HepG2 (cell line): ENCODE results near the gene SUSD6. TPM values are rescaled to one million over a fixed set of nuclear protein-coding genes. Genes with fewer than 3 reads are reported as not detected.

ENCODE experiments used
- ATAC-seq: fragments of 200-7000 bp; cut with Tn5 transposase; 3 replicates; pipeline ENCODE4 v1.9.1; 2020; ENCODE audit warnings: mild to moderate bottlenecking, moderate library complexity
- BruUV-seq: library from RNA; stranded (reverse); fragments of 400-500 nt; replicated peaks from 2 replicates; lab custom pipeline; 2021; lab: Mats Ljungman, UMichigan
- CTCF ChIA-PET: fragments of 300-600 bp; formaldehyde crosslinking; extraction: SDS; loops from one replicate; lab custom pipeline; 2021; ENCODE audit warnings: low total read pairs, inconsistent platforms, low intra/inter-chr PET ratio; lab: Yijun Ruan, JAX
- POLR2A ChIA-PET: fragments of 350-600 bp; sonication (Branson Sonifier 250); formaldehyde crosslinking; loops from one replicate; lab custom pipeline; 2020; ENCODE audit warnings: antibody characterized with exemption, inconsistent platforms; lab: Yijun Ruan, JAX
- DNase-seq: peaks from one replicate; pipeline ENCODE4 v3.0.0-alpha.2; 2015; ENCODE audit warnings: low spot score
- FAIRE-seq: peaks from 3 replicates; lab custom pipeline; 2011; peaks lifted over from hg19 to GRCh38; lab: Jason Lieb, UNC
- H2AFZ ChIP-seq: one replicate; pipeline ENCODE4 v1.6.1; 2011; ENCODE audit warnings: low read length, inconsistent platforms
- H3K27ac ChIP-seq: fragments of 300-600 bp; 3 replicates; pipeline ENCODE4 v1.8.0; 2011; ENCODE audit warnings: mixed run types, mild to moderate bottlenecking, mixed read lengths, low read length, inconsistent platforms; ENCODE audit not compliant: insufficient read depth; ENCODE audit errors: extremely low read length
- H3K27me3 ChIP-seq, 2 experiments: fragments of 200-600 bp in 1 of 2; 2 replicates in 1 of 2; 3 replicates in 1 of 2; pipeline versions ENCODE4 v1.6.0 to v1.8.0; 2011; ENCODE audit warnings: low read length in 2 of 2, mild to moderate bottlenecking in 2 of 2, moderate library complexity in 2 of 2, inconsistent platforms in 1 of 2; ENCODE audit not compliant: insufficient read depth in 2 of 2, control insufficient read depth in 1 of 2
- H3K36me3 ChIP-seq, 2 experiments: fragments of 200-600 bp in 1 of 2; replicated peaks in 1 of 2; 2 replicates in 1 of 2; 3 replicates in 1 of 2; pipeline versions ENCODE4 v1.5.1 to v1.8.0; 2011; ENCODE audit warnings: low read length in 2 of 2, inconsistent platforms in 1 of 2; ENCODE audit not compliant: insufficient read depth in 2 of 2, control insufficient read depth in 1 of 2
- H3K4me1 ChIP-seq: 2 replicates; pipeline ENCODE4 v1.5.1; 2012; ENCODE audit warnings: low read length, inconsistent platforms; ENCODE audit not compliant: insufficient read depth
- H3K4me2 ChIP-seq: 2 replicates; pipeline ENCODE4 v1.6.0; 2011; ENCODE audit warnings: low read depth, low read length, inconsistent platforms
- H3K4me3 ChIP-seq, 3 experiments: fragments of 200-600 bp in 1 of 3; sonication (generic), shearing (Covaris generic) in 1 of 3; replicated peaks in 1 of 3; 2 replicates each; pipeline ENCODE4 v1.5.1; 2011 to 2016; ENCODE audit warnings: low read length in 3 of 3, inconsistent platforms in 2 of 3, low read depth in 2 of 3, mild to moderate bottlenecking in 2 of 3, control low read depth in 1 of 3, mixed read lengths in 1 of 3; ENCODE audit not compliant: insufficient read depth in 1 of 3
- H3K79me2 ChIP-seq: one replicate; pipeline ENCODE4 v1.6.1; 2011; ENCODE audit warnings: low read length, inconsistent platforms; ENCODE audit not compliant: insufficient read depth
- H3K9ac ChIP-seq: 2 replicates; pipeline ENCODE4 v1.6.0; 2011; ENCODE audit warnings: mild to moderate bottlenecking, low read depth, low read length, inconsistent platforms; ENCODE audit not compliant: insufficient read depth
- H3K9me3 ChIP-seq: 2 replicates; pipeline ENCODE4 v1.5.1; 2012; ENCODE audit warnings: mild to moderate bottlenecking, low read length
- H4K20me1 ChIP-seq: 2 replicates; pipeline ENCODE4 v1.6.0; 2011; ENCODE audit warnings: inconsistent platforms, mild to moderate bottlenecking, low read length, moderate library complexity; ENCODE audit not compliant: insufficient read depth
- HNRNPLL ChIP-seq: fragments of 200-400 bp; formaldehyde crosslinking; IDR thresholded peaks from 2 replicates; pipeline ENCODE4 v1.6.1; 2017; ENCODE audit warnings: mild to moderate bottlenecking, low read depth, low read length; ENCODE audit not compliant: poor library complexity, severe bottlenecking
- MAFG ChIP-seq: sonication (generic); formaldehyde crosslinking; IDR thresholded peaks from 2 replicates; pipeline ENCODE4 v1.5.1; 2020; ENCODE audit warnings: mild to moderate bottlenecking, missing genetic modification reagents
- MAZ ChIP-seq, 2 experiments: sonication (generic) in 1 of 2; formaldehyde crosslinking in 1 of 2; IDR thresholded peaks; 2 replicates each; pipeline versions ENCODE4 v1.5.0 to v1.6.1; 2012 to 2020; ENCODE audit warnings: low read depth in 2 of 2, mild to moderate bottlenecking in 2 of 2, borderline replicate concordance in 1 of 2, improper control_type of control experiment in 1 of 2, low read length in 1 of 2, missing genetic modification reagents in 1 of 2, moderate library complexity in 1 of 2
- NFATC3 ChIP-seq: sonication (generic); formaldehyde crosslinking; IDR thresholded peaks from 2 replicates; pipeline ENCODE4 v1.5.1; 2020; ENCODE audit warnings: mild to moderate bottlenecking, missing genetic modification reagents
- ZNF619 ChIP-seq: sonication (generic); formaldehyde crosslinking; IDR thresholded peaks from 2 replicates; pipeline ENCODE4 v1.4.0; 2020; ENCODE audit warnings: mild to moderate bottlenecking, missing genetic modification reagents
- ZNF687 ChIP-seq: sonication (generic); formaldehyde crosslinking; IDR thresholded peaks from 2 replicates; pipeline ENCODE4 v1.5.1; 2020; ENCODE audit warnings: mild to moderate bottlenecking, missing genetic modification reagents, moderate library complexity
- ZNF770 ChIP-seq: sonication (generic); formaldehyde crosslinking; IDR thresholded peaks from 2 replicates; pipeline ENCODE4 v1.5.0; 2020; ENCODE audit warnings: mild to moderate bottlenecking, missing genetic modification reagents
- ZNF784 ChIP-seq: sonication (generic); formaldehyde crosslinking; IDR thresholded peaks from 2 replicates; pipeline ENCODE4 v1.5.1; 2020; ENCODE audit warnings: missing genetic modification reagents, mild to moderate bottlenecking, borderline replicate concordance
- ZNF800 ChIP-seq: sonication (generic); formaldehyde crosslinking; IDR thresholded peaks from 2 replicates; pipeline ENCODE4 v1.4.0; 2020; ENCODE audit warnings: missing genetic modification reagents
- ZNF883 ChIP-seq: sonication (generic); formaldehyde crosslinking; IDR thresholded peaks from 2 replicates; pipeline ENCODE4 v1.5.1; 2020; ENCODE audit warnings: mild to moderate bottlenecking, missing genetic modification reagents; ENCODE audit errors: not compliant biosample characterization
- WGBS: methylation state at CpG from one replicate; pipeline ENCODE4 v1.1.6; 2017; ENCODE audit warnings: low lambda C conversion rate; 5-methylcytosine and 5-hydroxymethylcytosine counted together
- in situ Hi-C: cut with HindIII; loops from 2 replicates; pipeline ENCODE4 v1.10.0; 2017; ENCODE audit warnings: low pct_unique_long_range_greater_than_20kb; ENCODE audit not compliant: extremely low pct_ligation_motif_present
- intact Hi-C: fragments of 100-400 bp; cut with micrococcal nuclease; formaldehyde crosslinking; loops from one replicate; pipeline ENCODE4 v1.10.0; 2022; ENCODE audit not compliant: unreplicated experiment
- polyA plus RNA-seq, 8 experiments: library from polyadenylated mRNA; depleted of rRNA in 3 of 8; stranded (reverse) in 7 of 8; unstranded in 1 of 8; fragments of >200 nt; fragmentation: Illumina TruSeq in 4 of 8; extraction: Trizol in 4 of 8; gene quantifications; 2 replicates each; pipeline versions ENCODE4 v1.2.1 to v1.2.3, GENCODE V29; 2011 to 2016; ENCODE audit warnings: low read depth in 4 of 8, missing spikeins in 1 of 8, mixed read lengths in 1 of 8; ENCODE audit not compliant: insufficient read depth in 1 of 8
- total RNA-seq, 5 experiments: library from RNA; depleted of rRNA; stranded (reverse); fragments of >200 nt; fragmentation: Illumina TruSeq; extraction: Trizol; gene quantifications; 2 replicates each; pipeline ENCODE4 v1.2.3, GENCODE V29; 2016; ENCODE audit warnings: low read depth in 1 of 5

Gene SUSD6
- total and polyA plus RNA-seq, 2 of the 13 experiments (the other 11 are each of a cell fraction or from before 2014, with no cell fraction given), result 7.2 to 7.4 TPM

- no TSS peak for BruUV-seq
- no peak for FAIRE-seq
- Histone ChIP-seq H3K36me3 (no peaks in the 10 kb centered on the region), H3K27ac (no peak overlapping the region), H3K4me1 (peaks cover 31% of the 10 kb centered on the region), H3K4me3 (peak overlapping the region in 1 of 3 experiments; percentile 61; a peak in 2 of 6 replicates), H3K4me2 (peak overlapping the region; percentile 82), H3K79me2 (no peaks in the 10 kb centered on the region), H3K27me3 (peaks cover 0 to 63% of the 10 kb centered on the region in 2 experiments), H2AFZ (no peak overlapping the region), H3K9me3 (no peaks in the 10 kb centered on the region), H4K20me1 (no peaks in the 10 kb centered on the region), H3K9ac (no peak overlapping the region)
- no peak for DNase-seq
- peak; percentile 40 for ATAC-seq
- intact Hi-C loops (no loop called here), in situ Hi-C loops (loop anchor here (5.0 kb wide), 1 partner anchor 36 kb away; no protein-coding TSS in a partner anchor)
- WGBS, result 33% methylated on average over 14 of the region's 51 CpGs
- ChIA-PET POLR2A (no interaction called here), CTCF (no interaction called here)
- peak; percentile 49 for TF ChIP-seq HNRNPLL
- peak; percentile 46; the same call in 1 of the 2 replicates for TF ChIP-seq MAFG
- peak; percentile 50 for TF ChIP-seq ZNF883 (CRISPR knock-in tag)
- peak; percentile 38 for TF ChIP-seq ZNF687 (CRISPR knock-in tag)
- TF ChIP-seq NFATC3, result no peak
- TF ChIP-seq ZNF784 (CRISPR knock-in tag), result no peak
- TF ChIP-seq ZNF800 (CRISPR knock-in tag), result peak; percentile 49; the same call in 1 of the 2 replicates
- TF ChIP-seq ZNF619 (CRISPR knock-in tag), result no peak
- no peak for TF ChIP-seq MAZ (IDR thresholded peaks at IDR 0.05; ENCODE audit: borderline replicate concordance, low read depth, low read length)
- no peak for TF ChIP-seq MAZ (CRISPR knock-in tag; IDR thresholded peaks at IDR 0.05; ENCODE audit: low read depth)
- TF ChIP-seq ZNF770 (CRISPR knock-in tag), result peak; percentile 54; the same call in 1 of the 2 replicates
Observed at GRCh38 chr14:69573205-69573830, 38.1 kb upstream of the SUSD6 start.
